ENCODE measurements around the gene SPSB4.

The SPSB4 gene

GRCh38 chr3:141170678-141171295 is 119.6 kb downstream of the SPSB4 start:
- no peak for TF ChIP-seq CTCF (conservative IDR thresholded peaks at IDR 0.05; ENCODE audit: low read depth, low read length)
- DNase-seq (ENCODE audit: low read depth) = no peak
- no peak overlapping the region for H3K4me3 ChIP-seq (ENCODE audit: low read depth, low read length)

DNA sequence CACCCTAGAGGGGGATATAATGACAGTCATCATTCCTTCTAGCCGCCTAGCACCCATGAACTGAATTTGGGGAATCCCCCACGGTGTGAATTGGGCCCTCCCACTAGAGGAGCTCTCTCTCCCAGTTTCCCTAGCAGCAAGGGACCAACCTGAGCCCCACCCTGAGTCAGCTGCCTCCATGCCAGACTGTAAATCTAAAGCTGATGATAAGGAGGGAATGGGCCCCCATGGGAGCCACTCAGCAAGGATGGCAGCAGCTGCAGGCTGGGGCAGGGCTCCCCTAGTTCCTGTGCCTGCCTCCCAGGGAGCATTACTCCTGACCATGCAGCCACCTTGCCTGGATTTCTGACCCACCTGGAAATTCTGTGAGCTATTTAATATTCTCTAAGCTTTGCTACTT is 123.5 kb downstream of the SPSB4 start:
- no peak overlapping the region for H3K4me3 ChIP-seq (ENCODE audit: low read depth, low read length)
- no peak for TF ChIP-seq CTCF (conservative IDR thresholded peaks at IDR 0.05; ENCODE audit: low read depth, low read length)
- no peak for DNase-seq (ENCODE audit: low read depth)

GRCh38 chr3:141176775-141177174 is 125.6 kb downstream of the SPSB4 start:
- H3K4me3 ChIP-seq (ENCODE audit: low read depth, low read length) = no peak overlapping the region
- TF ChIP-seq CTCF (conservative IDR thresholded peaks at IDR 0.05; ENCODE audit: low read depth, low read length) = no peak
- DNase-seq (ENCODE audit: low read depth) = no peak

DNA sequence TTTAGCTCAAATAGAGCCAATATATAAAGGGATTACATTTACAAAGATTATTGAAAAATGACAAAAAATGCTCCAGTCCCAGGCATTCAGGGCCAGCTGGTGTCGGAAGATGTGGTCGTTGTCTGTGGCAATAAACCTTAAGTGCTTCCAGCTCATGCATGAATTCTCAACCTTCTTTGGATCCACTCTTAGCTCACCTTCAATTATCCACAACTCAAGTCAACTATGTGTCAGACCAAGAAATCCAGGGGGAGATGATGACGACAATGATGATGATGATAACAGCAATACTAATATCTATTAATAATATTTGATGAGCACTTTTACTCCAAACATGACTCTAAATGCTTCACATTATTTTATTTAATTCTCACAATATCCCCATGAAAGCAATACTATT is 126.9 kb downstream of the SPSB4 start:
- H3K4me3 ChIP-seq (ENCODE audit: low read depth, low read length) = no peak overlapping the region
- no peak for TF ChIP-seq CTCF (conservative IDR thresholded peaks at IDR 0.05; ENCODE audit: low read depth, low read length)
- DNase-seq (ENCODE audit: low read depth) = no peak

DNA sequence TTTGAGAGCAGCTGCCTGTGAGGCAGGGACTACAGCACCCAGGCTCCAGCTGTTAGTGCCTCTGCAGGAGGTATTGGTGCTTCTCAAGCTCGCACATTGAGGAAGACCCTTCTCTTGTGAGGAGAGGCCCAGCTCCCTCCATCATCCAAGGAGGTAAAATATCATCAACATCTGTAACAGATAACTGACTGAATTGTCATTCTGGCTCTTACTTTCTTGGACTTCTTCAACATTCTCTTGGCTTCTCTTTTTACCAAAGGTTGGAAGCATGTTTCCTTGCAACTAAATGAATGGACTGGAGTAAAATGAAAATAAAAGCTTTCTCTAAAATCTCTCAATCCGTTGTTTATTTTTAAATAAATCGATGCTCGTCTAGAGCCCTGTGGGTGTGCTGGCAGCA is 127.4 kb downstream of the SPSB4 start:
- no peak for DNase-seq (ENCODE audit: low read depth)
- no peak for TF ChIP-seq CTCF (conservative IDR thresholded peaks at IDR 0.05; ENCODE audit: low read depth, low read length)
- H3K4me3 ChIP-seq (ENCODE audit: low read depth, low read length) = no peak overlapping the region

GRCh38 chr3:141179983-141180382 is 128.8 kb downstream of the SPSB4 start:
- no peak for TF ChIP-seq CTCF (conservative IDR thresholded peaks at IDR 0.05; ENCODE audit: low read depth, low read length)
- DNase-seq (ENCODE audit: low read depth) = no peak
- H3K4me3 ChIP-seq (ENCODE audit: low read depth, low read length) = no peak overlapping the region

GRCh38 chr3:141181196-141181595 is 130.0 kb downstream of the SPSB4 start:
- H3K4me3 ChIP-seq (ENCODE audit: low read depth, low read length) = no peak overlapping the region
- no peak for DNase-seq (ENCODE audit: low read depth)
- no peak for TF ChIP-seq CTCF (conservative IDR thresholded peaks at IDR 0.05; ENCODE audit: low read depth, low read length)
